NCI-H1092 treated with DMSO at 0.1 percent for 48 hours (cell line): ENCODE results near the gene HIP1R.

Source experiments
- DNase-seq: peaks from one replicate; lab custom pipeline; 2025; lab: John Stamatoyannopoulos, UW

Gene HIP1R

DNA sequence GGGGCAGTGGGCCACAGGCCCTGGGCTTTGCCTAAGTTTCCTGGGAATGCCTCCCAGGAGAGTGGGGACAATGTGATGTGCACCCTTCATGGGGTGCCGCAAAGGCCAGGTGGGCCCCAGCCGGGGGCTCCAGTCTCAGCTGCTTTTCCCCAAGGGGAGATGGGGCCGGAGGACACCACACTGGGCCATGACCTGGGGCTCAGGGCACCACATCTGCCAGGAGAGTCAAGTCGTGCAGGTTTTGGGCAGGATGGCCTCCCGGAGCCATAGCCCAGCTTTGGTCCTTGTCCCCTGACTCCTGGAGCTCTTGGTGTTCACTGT lies 12.2 kb downstream of the HIP1R start:
- DNase-seq = no peak

GRCh38 chr12:122847921-122848421 lies 12.7 kb downstream of the HIP1R start:
- no peak for DNase-seq

- DNase-seq = no peak
Observed at GRCh38 chr12:122848471-122849351, 13.5 kb downstream of the HIP1R start.

DNA sequence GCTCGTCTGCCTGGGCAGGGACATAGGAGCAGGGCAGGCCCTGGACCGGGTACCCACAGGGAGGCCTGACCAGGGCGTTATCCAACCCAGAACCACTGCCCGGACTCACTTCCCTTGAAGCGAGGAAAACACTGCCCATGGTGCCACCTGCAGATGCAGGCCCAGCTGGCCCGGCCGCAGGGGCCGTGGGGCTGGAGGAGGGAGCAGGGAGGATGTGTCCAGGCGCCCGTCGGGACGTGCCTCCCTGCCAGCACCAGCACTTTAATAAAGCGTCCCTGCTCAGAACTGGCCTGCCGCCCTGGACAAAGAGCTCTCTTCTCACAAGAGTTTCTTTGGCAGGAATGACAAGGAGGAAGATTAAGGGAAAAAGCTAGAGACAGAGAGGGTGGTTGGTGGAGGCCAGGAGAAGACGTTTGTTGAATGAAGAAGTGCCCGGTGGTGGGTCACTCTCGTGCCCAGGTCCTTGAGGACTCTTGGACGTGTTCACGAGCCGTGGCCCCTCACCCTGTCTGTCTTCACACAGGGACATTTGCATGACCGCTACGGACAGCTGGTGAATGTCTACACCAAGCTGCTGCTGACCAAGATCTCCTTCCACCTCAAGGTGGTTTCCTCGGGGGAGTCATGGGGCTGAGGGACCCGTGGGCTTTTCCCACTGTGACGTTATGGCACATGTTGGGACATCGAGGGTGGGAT lies 14.2 kb downstream of the HIP1R start:
- DNase-seq = no peak

DNA sequence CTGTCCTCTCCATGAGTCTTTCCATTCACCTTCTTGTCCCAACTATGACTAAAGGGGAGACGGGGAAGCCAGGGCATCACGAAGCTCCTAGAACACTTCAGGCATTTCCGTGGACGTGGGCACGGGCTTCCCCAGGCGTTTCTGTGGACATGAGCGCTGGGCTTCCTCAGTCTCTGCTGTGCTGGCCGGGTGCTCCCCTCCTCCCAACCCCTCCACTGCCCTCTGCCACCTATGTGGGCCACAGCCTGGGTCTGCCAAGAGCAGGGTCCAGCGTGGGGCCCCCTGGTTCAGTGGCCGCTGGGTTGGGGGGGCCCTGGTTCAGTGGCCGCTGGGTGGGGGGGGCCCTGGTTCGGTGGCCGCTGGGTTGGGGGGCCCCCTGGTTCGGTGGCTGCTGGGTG lies 14.8 kb downstream of the HIP1R start:
- DNase-seq = no peak

DNA sequence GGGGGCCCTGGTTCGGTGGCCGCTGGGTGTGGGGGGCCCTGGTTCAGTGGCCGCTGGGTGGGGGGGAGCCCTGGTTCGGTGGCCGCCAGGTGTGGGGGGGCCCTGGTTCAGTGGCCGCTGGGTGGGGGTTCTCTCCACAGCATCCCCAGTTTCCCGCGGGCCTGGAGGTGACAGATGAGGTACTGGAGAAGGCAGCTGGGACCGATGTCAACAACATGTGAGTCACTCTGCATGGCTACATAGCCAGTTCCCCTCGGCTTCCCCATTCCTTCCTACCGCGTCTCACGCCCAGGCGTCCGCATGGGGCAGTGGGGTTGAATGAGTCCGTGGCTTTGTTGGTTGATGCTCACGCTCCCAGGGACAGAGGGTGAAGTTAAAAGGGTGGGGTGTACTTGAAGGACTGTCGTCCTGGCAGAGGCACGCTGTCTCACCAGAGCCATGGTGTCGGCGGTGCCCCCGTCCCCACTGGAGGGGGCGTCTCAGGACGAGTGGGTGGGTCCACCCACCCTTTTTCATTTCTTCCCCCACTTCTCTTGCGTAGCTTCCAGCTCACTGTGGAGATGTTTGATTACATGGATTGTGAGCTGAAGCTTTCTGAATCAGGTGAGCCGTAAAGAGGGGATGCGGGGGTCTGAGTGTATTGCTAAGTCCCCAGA lies 15.6 kb downstream of the HIP1R start:
- no peak for DNase-seq

DNA sequence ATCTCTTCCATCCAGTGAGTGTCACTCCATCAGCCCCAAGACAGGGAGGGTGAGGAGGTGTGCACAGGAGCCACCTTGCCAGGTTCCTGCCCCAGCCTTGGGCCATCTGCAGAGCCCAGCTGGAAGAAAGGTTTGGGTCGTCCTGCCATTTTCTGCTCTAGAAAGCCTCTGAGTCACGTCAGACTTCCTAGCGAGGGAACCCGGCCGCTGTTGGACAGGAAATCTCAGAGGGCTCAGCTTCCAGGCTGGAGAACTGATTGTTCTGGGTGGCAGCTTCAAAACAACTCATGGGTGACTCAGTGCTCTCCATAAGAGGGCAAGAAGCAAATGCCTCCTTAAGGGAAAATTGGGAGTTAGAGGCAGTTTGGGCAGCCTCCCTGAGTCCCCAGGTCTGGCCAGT lies 16.6 kb downstream of the HIP1R start:
- DNase-seq = no peak

DNA sequence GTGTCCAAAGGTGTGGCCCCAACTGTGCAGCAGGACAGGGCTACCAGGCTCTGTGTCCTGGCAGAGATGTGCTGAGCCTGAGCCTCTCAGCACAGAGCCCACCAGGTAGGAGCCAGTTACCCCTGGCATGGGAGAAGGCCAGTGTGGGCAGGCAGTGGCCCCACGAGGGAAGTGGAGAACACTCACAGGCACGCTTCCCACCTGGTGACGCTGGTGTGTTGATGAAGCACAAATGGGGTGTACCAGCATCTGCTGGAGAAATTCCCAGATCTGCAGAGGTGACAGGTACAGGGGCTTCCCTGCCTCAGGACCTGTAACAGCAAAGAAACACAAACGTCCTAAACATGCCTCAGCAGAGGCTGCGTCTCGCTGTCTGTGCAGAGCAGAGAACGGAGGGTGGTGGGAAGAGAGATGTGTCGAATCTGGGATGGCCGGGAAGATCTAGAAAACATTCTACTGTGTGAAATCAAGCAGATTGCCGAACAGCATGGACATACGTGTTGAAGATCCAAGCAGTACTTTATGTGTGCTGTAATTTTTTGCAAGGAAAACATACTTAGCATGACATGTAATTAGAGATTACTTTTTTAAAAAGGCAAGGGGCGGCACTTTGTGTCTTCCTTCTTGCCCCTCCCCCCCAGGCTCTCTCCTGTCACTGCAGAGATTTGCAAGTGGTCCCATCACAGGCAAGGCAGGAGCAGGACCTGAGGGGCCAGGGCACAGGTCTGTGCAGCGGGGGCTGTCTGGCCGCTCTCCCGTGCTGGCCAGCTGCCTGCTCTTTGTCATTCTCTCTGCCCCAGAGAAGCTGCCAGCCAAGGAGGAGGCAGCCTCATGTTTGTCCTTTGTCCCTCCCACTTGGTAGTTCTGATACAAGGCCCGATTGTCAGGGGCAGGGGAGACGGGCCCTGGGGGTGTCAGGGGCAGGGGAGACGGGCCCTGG lies 17.3 kb downstream of the HIP1R start:
- no peak for DNase-seq

DNA sequence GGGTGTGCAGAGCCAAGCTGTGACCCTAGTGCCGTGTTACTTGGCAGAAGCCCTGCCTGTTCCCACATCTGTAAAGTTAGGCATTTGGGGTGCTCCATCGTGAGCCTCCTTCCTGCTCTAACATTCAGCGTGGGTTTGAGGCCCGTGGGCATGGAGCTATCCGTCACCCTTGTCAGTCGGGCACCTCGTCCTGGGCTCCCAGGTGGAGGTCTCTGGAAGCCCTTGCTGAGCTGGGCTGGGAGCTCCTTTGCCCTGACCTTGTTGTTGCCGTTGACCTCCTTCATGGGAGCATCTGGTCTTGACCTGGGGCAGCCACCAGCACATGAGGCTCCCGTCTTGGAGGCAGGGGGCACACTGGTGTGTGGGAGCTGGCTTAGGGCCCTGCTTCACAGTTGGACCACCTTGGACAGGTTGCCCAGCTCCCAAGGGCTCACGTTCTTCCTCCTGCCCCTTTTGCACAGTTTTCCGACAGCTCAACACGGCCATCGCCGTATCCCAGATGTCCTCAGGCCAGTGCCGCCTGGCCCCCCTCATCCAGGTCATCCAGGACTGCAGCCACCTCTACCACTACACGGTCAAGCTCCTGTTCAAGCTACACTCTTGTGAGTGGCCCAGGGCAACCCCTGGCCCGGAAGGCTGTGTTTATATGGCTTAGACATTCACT lies 18.5 kb downstream of the HIP1R start:
- no peak for DNase-seq

DNA sequence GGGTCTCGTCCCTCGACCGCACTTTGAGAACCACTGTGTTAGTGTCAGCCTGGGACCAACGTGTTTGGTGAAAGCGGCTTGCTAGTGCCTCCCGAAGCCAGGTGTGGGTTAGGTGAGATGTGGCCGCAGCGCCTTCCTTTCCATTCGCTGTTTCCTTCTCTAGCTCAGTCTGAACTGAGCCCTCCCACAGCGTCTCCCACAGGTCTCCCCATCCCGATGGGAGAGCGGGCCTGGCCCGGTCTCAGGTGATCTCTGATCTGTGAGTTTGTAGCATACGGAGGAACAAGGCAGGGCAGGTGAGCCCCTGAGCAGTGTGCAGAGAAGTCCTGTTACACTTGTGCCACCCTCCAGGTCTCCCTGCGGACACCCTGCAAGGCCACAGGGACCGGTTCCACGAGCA lies 19.3 kb downstream of the HIP1R start:
- no peak for DNase-seq

GRCh38 chr12:122855071-122855829 lies 20.0 kb downstream of the HIP1R start:
- no peak for DNase-seq

- DNase-seq = peak; percentile 6
Observed at GRCh38 chr12:122855928-122856831, 20.9 kb downstream of the HIP1R start.

GRCh38 chr12:122856999-122857671 lies 21.9 kb downstream of the HIP1R start:
- DNase-seq = no peak

DNA sequence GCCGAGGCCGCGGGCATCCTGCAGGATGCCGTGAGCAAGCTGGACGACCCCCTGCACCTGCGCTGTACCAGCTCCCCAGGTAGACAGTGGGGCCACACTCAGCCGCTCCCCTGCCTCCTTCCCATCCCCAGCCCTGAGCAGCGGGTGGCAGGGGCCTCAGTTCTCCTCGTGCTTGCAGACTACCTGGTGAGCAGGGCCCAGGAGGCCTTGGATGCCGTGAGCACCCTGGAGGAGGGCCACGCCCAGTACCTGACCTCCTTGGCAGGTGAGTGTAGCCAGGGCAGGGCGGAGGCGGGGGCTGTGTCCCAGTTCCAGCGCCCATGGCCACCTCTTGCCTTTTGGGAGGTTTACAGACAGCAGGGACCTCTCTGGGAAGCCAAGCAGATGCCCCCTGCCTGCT lies 22.9 kb downstream of the HIP1R start:
- no peak for DNase-seq

DNA sequence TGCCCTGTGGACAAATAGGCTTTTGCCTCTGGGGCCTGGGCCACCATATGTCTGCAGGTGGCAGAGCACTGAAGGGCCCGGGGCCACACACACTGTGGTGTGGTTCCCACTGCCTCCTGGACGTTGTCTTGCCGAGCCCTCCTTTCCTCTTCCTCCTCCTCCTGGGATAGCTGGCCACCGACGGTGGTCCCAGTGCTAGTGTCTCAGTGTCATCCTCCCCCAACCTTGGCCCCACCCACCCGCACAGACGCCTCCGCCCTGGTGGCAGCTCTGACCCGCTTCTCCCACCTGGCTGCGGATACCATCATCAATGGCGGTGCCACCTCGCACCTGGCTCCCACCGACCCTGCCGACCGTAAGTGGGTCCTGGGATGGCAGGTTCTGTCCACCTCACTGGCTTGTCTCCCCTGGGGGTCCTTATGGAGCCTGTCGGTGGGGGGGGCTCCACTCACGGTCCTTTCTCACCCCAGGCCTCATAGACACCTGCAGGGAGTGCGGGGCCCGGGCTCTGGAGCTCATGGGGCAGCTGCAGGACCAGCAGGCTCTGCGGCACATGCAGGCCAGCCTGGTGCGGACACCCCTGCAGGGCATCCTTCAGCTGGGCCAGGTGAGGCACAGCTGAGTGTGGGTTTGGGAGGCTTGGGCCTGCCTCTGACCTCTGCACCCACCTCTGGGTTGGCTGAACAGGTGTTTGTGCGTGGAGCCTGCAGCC lies 23.5 kb downstream of the HIP1R start:
- no peak for DNase-seq

GRCh38 chr12:122859303-122860039 lies 24.2 kb downstream of the HIP1R start:
- DNase-seq = no peak
